Fibroblast of the conjunctiva (primary cell): ENCODE data around the gene MNX1.
A peak's percentile ranks its signal among the peaks of the same experiment; 100 is the strongest.

Experiments used
- DNase-seq: peaks from one replicate; pipeline ENCODE4 v3.0.0-alpha.2; 2010; ENCODE audit warnings: low read depth

Gene MNX1

DNA sequence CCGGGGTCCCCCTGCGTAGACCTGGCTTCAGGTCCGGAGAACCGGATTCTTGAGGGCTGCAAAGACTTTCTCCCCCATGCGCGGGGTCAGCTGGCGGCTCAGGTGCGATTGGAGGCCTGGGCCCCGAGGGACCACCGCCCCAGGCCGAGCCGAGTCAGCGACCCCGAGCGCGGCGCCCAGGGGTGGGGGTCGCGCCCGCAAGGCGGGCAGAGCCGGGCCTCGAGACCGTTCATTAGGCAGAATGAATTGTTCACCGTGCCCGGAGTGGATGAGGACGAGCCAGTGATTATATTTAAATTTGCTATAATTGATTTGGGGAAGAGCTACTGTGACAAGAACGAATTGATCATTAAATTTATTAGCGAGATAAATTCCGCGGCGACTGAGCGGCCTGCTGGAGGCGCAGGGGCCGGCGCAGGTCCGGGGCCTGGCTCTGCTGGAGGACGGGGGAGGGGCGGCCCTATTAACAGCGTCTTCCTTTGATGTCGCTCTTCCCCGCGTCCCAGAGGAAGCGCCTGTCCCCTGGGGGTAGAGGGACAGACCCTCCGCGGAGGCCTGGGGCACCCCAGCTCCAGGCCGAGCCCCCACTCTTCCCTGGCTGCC is 7.5 kb downstream of the MNX1 start:
- DNase-seq = no peak

DNA sequence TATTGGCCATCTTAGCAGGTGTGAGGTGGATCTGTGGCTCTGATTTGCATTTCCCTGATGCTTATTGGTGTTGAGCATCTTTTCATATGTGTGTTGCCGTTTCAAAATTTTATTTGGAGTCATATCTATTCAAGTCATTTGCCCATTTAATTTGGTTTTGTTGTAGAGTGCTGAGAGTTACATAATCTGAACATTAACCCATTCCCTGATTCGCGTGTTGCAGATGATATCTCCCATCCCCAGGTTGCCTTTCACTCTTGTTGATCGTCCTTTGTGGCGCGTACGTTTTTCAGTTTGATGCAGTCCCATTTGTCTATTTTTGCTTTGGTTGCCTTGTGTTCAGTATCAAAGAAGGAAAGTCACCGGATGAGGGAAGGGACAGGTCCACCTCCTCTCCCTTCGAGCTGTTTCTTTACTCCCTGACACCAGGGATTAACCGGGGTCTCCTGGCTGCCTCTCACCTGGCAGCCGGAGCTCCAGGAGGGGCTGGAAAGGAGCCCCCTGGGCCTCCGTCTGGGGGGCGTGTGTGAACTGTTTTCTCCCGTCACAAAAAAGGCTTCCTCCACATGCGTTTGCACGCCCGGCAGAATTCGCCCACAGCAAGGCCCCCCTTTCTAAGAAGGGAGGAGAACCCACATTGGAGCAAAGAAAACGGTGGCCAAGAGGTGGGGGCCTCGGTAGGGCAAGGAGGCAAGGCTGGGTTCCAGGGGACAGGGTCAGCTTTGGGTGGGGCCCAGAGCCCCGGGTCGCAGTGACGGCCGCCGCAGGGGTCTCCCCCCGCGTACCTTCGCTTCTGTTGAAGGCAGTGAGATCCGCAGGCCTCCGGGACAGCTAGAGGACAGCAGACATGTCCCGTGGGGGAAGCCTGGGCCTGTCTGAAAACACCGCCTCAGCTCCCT is 8.3 kb downstream of the MNX1 start:
- DNase-seq = no peak

DNA sequence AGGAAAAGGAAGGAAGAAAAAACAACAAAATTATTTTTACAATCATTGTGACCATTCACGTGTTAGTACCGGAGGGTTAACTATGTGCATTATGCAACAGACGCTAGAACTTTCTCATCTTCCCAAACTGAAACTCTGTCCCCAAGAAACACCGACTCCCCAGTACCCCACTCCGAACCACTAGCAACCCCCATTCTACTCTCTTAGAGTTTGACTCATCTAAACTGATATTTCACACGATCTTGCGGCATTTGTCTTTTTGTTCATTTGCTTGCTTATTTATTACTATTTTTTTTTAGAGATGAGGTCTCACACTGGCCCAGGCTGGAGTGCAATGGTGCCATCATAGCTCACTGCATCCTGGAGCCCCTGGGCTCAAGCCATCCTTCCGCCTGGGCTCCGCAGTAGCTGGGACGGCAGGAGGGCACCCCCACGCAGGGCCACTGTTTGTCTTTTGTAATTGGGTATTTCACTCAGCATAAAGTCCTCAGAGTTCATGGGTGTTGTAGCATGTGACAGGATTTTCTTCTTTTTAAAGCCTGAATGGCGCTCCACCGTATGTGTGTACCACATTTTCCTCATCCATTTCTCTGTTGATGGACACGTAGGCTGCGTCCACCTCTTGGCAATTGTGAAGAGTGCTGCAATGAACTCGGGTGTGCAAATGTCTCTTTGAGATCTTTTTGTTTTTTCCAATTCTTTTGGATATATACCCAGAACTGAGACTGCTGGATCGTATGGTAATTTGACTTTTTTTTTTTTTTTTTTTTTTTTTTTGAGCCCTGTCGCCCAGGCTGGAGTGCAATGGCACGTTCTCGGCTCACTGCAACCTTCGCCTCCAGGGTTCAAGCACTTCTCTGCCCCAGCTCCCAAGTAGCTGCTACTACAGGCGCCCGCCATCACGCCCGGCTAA is 9.5 kb downstream of the MNX1 start:
- no peak for DNase-seq

DNA sequence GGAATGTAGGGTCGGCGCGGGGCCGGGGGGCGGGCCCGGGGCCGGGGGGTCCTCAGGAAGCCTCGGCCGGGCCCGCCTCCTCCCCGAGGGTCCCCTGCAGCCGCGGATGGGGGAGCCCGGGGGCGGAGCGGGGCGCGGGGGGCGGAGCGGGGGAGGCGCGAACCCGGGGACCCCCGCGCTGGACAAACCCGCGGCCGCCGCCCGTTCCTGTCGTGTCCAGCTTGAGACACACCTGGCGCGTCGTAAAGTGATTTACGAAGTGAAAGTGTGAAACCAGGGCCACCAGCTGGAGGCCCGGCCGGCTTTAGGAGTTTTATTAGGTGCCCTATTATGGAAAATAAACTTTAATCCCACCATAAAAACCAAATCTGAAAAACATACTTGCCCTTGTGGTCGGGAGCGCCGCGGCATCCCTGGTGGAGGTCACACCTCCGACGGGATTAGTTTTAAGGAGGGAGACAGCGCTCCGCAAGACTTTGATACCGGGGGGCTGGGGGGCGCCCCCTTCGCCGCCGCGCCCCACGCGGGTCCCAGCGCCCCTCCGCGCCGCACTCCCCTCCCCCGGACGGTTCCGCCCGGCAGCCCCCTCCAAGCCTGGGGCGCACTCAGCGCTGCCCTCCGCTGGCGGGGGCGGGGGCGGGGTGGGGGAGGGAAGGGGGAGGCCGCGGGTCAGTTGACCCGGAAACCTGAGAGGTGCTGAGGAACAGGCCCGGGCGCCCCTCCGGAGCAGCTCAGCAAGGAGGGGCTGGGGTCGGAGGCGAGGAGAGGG is 10.3 kb downstream of the MNX1 start:
- no peak for DNase-seq

DNA sequence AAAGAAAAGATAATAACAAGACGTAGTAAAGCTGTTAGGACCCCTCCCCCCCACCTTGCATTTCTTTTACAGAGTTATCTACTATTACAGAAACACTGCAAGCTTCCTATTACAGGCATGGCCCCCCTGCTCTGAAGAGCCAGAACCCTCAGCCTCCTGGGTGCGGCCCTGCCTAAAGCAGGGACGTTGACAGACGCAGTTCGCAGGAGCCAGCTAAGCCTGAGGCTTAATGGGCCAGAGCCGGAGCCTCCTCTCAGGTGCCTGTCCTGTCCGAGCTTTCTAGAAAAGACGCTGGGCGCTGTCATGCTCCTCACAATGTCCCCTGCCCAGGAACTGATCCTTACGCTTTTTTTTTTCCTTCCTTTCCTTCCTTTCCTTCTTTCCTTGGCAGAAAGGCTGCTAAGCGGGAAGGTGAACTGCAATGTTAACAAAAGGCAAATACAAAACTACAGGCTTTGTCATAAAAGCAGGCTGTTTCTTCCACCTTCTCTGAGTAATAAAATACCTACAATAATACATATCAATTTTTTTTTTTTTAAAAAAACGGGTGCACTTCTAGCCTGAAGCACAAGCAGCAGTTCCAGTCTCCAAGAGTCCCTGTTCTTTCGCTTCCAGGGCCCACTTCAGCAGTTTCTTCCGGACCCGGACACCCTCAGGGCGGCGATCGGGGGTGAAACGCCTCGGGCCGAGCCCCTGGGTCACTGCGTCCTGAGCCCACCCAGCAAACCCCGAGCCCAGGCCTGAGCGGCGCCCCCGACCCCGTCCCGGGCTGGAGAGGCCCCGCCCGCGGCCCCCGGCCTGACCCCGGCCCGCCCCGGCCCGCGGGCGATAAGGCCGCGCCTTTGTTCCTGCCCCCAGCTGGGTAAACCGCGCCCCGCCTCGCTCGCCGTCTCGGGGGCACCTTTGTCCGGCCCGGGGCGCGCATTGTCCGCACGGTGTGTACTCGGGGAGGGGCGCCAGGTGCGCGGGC is 11.2 kb downstream of the MNX1 start:
- DNase-seq = no peak

DNA sequence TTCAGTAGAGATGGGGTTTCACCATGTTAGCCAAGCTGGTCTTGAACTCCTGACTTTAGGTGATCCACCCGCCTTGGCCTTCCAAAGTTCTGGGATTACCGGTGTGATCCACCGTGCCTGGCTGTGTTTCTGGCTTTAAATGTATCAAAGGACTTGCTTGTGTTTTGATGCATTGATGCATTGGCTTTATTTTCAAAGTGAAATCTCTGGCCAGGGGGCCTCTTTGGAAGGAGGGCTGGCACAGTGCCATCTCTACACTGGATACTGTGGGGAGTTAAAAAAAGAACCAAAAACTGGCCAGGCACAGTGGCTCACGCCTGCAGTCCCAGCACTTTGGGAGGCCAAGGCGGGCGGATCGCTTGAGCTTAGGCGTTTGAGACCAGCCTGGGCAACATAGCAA is 16.0 kb downstream of the MNX1 start:
- DNase-seq = no peak

DNA sequence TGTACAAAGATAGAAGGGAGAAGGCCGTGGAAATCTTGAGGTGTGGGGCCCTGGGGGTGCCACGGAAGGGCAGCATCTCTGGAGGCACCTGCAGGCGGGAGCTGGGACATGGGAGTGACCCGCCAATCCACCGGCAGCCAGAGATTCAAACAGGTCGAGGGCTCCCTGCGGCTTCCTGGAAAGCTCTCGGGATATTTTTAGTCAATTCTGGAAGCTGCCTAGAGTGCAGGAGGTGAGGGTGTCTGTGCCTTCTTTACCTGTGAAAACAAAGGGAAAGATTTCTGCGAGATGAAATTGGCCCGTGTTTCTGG is 16.6 kb downstream of the MNX1 start:
- DNase-seq = no peak

DNA sequence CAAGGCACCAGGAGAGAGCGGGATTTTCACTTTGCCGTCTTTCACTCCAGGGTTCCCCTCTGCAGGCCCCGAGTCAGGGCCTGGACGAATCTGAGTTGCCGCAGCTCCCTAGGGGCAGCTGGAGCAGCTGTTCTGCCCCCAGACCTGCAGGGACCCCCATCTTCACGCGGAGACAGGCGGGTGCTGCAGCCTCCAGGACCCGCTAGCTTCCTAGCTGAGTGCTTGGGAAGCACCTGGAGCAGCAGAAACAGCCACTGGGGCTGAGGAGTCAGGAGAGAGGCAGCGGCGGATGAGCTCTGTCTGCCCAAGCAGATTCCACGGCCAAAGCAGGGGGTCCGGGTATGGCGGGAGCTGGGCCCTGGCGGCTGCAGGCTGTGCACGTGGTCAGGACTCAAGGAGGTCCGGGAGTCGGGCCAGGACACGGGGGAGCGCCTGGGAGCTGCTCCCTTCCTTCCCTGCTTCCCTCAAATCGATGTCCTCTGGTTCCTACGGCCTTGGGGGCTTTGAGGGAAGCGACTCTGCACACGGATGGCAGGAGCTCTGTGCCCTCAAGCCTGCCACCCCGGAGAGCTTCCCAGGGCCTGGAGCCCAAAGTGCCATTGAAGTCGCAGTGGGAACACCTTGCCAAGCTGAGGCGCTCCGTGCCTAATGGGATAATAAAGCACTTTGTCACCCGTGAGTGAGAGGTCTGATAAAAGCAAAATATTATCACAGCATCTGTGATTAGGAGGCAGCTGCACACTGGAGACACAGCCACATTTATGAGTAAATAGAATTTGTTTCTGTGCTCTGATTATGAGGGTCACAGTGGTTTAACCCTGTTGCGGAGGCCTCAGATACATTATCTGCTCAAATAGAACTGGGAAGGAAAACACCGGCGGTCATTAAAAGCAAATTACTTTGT is 17.2 kb downstream of the MNX1 start:
- no peak for DNase-seq

DNA sequence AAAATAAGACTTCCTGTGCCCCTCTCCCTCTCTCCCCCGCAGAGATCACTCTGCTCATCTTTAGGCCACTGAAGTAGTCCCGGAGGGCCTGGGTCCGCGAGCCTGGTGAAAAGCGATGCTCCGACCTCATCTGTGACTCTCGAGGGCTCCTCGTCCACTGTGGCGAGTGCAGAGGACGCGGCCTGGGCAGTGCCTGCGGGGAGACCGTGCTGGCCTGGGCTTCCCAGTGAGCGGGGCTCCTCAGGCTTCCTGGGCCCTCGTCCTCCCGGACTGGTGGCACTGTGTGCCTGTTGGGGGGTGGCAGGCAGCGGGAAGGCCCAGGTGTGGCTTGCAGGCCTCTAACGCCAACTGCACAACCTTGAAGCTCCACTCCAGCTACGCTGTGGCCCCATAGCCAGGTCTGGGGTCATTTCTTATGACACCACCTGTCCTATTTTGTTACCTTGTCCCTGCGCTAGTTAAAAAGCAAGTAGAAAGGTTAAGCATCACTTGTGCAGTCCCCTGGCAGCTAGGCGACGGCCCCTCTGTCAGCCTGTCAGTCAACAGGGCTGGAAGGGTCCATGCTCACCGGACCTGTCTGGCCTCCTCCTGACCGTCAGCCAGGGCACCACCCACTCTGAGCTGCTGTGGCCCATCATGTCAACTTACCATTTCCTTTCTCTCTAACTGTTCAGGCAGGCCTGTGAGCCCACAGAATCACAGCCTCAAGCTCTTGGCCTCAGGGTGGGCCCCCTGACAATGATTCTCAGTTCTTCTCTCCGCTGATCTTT is 20.5 kb downstream of the MNX1 start:
- no peak for DNase-seq

DNA sequence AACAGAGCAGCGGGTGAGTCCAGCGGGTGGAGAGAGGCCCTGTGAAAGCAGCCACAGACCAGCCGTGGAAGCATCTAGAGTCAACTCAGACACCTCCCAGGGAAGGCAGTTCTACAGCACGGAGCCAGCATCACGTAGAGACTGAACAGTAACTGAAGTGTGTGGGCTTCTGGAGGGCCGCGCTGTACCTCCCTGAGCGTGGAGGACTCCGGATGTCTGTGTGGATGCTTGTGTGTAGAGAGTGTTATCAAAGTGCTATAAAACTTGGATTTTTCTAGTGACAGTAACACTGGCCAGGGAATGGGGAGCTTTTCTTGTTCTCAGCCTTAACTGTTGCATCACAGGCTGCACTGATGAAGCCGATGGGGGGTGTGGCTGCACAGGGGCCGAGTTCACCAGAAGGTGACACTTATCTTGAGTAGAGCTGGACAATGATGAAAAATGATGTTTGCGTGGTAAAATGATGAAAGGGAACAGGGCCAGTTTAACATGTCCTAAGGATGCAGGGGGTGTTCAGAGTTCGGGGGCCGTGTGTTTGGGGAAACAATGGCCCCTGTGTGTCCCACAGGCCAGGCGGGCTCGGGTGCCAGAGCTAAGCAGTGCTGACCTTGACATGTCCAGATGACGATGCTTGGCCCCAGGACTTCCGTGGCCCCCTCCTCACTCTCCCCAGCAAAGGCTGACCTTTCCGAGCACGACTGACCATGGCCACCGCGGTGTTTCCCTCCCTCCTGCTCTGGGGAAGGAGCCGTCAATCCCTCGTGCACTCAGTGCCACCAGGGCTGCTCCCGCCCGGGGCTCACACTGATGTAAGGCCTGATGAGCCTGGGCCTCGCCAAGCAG is 21.9 kb downstream of the MNX1 start:
- DNase-seq = no peak

DNA sequence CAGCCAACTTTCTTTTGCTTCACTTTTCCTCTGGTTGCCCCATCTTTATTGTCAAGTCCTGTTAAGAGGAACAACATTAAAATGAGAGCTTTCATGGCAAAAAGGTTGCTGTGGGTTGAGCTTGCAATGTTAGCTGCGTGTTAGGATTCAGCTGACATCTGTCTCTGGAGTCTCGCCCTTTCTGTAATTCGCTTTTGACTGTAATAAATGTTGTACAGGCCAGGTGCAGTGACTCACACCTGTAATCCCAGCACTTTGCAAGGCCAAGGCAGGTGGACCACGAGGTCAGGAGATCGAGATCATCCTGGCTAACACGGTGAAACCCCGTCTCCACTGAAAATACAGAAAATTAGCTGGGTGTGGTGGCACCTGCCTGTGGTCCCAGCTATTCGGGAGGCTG is 24.1 kb downstream of the MNX1 start:
- DNase-seq = no peak

DNA sequence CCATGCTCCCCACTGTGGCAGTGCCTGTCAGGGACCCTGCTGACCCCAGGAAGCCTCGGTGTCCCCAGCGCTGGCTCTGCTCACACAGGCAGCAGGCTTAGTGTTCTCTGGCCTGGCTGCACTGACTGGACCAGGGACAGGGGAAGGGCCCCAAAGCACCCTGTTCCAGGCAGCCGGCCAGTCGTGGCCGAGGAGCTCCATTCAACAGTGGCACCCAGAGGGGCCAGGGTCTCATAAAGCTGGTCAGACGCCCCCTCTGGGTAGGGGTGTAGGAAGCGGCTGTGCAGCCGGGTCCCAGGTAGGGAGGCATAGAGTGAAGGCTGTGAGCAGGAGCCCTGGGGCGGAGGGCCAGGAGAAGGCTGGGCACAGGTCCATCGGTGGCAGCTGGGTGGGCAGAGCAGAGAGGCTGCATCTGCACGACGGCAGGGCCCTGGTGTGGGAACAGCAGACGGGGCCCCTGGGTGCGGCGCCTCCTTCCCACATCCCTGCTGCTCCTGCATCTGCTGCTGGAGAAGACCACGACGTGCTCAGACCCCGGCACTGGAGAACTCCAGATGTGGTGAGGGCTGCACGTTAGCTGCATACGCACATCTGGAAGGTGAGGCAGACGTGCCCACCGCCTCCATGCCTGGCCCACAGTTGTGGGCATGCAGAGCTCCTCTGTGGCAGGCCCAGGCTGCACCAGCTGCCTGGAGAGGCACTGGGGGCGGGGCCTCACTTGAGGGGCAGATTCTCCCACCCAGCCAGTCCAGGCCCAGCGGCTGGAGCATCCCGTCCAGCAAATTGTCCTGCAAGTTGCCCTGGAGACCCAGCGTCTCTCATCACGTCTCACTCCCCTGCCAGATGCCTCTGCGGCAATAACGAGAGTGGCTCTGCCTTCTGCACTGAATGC is 25.1 kb downstream of the MNX1 start:
- DNase-seq = no peak

DNA sequence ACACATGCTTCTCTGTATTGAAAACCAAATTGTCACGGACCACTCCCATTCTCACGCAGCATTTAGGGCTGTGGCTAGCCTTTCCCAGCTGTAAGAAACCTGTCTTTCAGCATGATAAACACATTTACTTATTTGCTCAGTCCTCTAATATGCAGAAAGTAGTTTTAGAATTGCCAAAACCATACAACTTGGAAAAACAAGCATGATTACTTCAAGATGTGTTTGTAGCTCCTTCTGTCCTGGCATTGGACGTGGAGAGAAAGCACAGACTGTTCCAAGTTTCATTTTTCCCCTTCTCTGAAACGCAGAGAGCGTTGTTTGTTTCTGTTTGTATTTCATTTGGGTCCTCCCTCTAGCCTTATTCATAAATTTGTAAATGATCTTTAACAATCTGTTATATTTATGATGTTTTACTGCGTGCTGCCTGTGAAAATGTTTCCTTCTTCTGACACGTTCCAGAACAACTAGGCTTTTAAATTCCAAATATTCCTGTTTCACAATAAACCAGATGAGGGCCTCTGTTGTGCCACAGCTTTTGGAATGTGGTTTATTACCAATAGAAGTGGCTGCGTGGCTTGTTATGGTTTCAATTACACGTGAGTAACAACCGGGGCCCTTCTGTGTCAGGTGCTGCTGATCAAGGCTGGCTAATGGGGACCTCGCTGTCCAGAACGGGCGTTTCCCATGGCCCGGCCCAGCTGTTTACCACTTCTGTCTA is 26.1 kb downstream of the MNX1 start:
- peak; percentile 66 for DNase-seq

DNA sequence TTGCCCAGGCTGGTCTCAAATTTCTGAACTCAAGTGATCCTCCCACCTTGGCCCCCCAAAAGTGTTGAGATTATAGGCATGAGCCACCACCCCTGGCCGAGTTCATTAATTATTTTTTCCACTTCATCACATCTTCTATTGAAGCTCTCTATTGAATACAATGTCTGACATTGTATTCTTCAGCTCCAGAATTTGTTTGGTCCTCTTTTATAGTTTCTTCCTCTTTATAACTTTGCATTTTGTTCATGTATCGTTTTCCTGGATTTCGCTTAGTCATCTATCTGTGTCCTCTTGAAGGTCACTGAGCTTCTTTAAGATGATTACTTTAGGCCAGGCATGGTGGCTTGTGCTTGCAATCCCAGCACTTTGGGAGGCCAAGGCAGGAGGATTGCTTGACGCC is 30.8 kb downstream of the MNX1 start:
- DNase-seq = no peak

DNA sequence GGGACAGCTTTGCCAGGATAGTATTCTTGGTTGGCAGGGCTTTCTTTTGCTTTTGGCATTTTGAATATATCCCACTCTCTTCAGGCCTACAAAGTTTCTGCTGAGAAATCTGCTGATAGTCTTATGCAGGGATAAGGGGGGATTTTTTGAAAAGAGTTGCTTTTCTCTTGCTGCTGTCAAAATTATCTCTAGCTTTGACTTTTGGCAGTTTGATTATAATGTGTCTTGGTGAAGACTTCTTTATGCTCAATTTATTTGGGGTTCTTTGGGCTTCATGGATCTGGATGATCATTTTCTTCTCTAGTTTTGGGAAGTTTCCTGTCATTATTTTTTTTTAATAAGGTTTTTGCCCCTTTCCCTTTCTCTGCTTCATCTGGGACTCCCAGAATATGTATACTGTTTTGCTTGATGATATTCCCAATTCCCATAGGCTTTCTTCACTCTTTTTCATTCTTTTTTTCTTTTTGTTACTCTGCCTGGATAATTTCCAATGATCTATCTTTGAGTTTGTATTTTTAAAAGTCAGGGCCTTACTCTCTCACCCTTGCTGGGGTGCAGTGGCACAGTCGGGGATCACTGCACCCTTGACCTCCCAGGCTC is 31.4 kb downstream of the MNX1 start:
- no peak for DNase-seq

DNA sequence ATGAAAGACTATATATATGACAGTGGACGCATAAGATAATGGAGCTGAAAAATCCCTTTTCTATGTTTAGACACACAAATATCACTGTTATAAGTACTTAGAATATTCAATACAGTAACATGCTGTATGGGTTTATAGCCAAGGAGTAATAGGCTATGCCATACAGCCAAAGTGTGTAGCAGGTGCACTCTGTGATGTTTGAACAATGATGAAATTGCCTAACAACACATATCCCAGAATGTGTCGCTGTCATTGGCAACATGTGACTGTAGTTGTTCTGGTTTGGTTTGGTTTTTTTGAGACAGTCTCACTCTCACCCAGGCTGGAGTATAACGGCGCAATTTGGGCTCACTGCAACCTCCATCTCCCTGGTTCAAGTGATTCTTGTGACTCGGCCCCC is 34.8 kb downstream of the MNX1 start:
- no peak for DNase-seq
